NCI-H226 (cell line): ENCODE results near the gene DYDC1.
"Not testable (repeated sequence)": the region's sequence is repeated elsewhere in the genome, so short reads cannot be mapped to it uniquely, and the experiment has no call there.

Source experiments
- DNase-seq: peaks from one replicate; pipeline ENCODE4 v3.0.0-alpha.2; 2015

DYDC1 gene

GRCh38 chr10:80333983-80334382 lies 22.6 kb downstream of the DYDC1 start:
- no peak for DNase-seq

- no peak for DNase-seq
Observed at GRCh38 chr10:80324891-80325364, 31.6 kb downstream of the DYDC1 start.

- peak; percentile 7 for DNase-seq
Observed at GRCh38 chr10:80324086-80324485, 32.5 kb downstream of the DYDC1 start.

GRCh38 chr10:80323311-80323710 lies 33.2 kb downstream of the DYDC1 start:
- DNase-seq: no peak

GRCh38 chr10:80322711-80323110 lies 33.8 kb downstream of the DYDC1 start:
- DNase-seq: no peak

GRCh38 chr10:80322158-80322557 lies 34.4 kb downstream of the DYDC1 start:
- no peak for DNase-seq

- no peak for DNase-seq
Observed at GRCh38 chr10:80321183-80321582, 35.4 kb downstream of the DYDC1 start.

GRCh38 chr10:80320377-80320776 lies 36.2 kb downstream of the DYDC1 start:
- DNase-seq: no peak

- DNase-seq: no peak
Observed at GRCh38 chr10:80319725-80320290, 36.7 kb downstream of the DYDC1 start.

- no peak for DNase-seq
Observed at GRCh38 chr10:80319318-80319717, 37.2 kb downstream of the DYDC1 start.

- DNase-seq: no peak
Observed at GRCh38 chr10:80318742-80319141, 37.8 kb downstream of the DYDC1 start.

GRCh38 chr10:80315391-80315790 lies 41.2 kb downstream of the DYDC1 start:
- no peak for DNase-seq

GRCh38 chr10:80313523-80313922 lies 43.0 kb downstream of the DYDC1 start:
- no peak for DNase-seq

- DNase-seq: not testable (repeated sequence)
Observed at GRCh38 chr10:80305989-80306388, 50.6 kb downstream of the DYDC1 start.

- no peak for DNase-seq
Observed at GRCh38 chr10:80296942-80297341, 59.6 kb downstream of the DYDC1 start.

GRCh38 chr10:80292607-80293239 lies 63.8 kb downstream of the DYDC1 start:
- DNase-seq: no peak

GRCh38 chr10:80290474-80291220 lies 65.9 kb downstream of the DYDC1 start:
- no peak for DNase-seq

GRCh38 chr10:80289451-80290287 lies 66.9 kb downstream of the DYDC1 start, which contains the start of gene MAT1A:
MAT1A (minus strand) TSS chr10:80289658; CDS start chr10:80289423, 235 bp downstream.
- DNase-seq: no peak

GRCh38 chr10:80288849-80289248 lies 67.7 kb downstream of the DYDC1 start:
- DNase-seq: no peak
